K562 (cell line): Measurements from ENCODE around the gene EPHB6. TPM values are rescaled to one million over a fixed set of nuclear protein-coding genes. Genes with fewer than 3 reads are reported as not detected.

Source experiments
- ATAC-seq: fragments of 200-7000 bp; cut with Tn5 transposase; 3 replicates; pipeline ENCODE4 v1.9.1; 2020; ENCODE audit warnings: moderate library complexity
- BruUV-seq: library from RNA; stranded (reverse); fragments of 400-500 nt; replicated peaks from 2 replicates; lab custom pipeline; 2021; lab: Mats Ljungman, UMichigan
- CTCF ChIA-PET: fragments of 300-600 bp; formaldehyde crosslinking; extraction: SDS; loops from one replicate; lab custom pipeline; 2021; ENCODE audit warnings: low intra/inter-chr PET ratio; lab: Yijun Ruan, JAX
- POLR2A ChIA-PET: fragments of 300-600, 350-650 bp; sonication (Branson Sonifier 250); formaldehyde crosslinking; extraction: SDS; loops from one replicate; lab custom pipeline; 2021; ENCODE audit warnings: antibody characterized with exemption, inconsistent platforms; lab: Yijun Ruan, JAX
- DNase-seq, 4 experiments: peaks; one replicate each; pipeline versions ENCODE4 v3.0.0 to v3.0.0-alpha.2; 2011 to 2018; ENCODE audit warnings: low spot score in 3 of 4, mixed read lengths in 3 of 4; ENCODE audit errors: extremely low read depth in 1 of 4
- FAIRE-seq: peaks from 2 replicates; lab custom pipeline; 2011; peaks lifted over from hg19 to GRCh38; lab: Jason Lieb, UNC
- H2AFZ ChIP-seq: 2 replicates; pipeline ENCODE4 v1.6.0; 2011; ENCODE audit warnings: low read depth, low read length, control low read depth, inconsistent platforms
- H3K27ac ChIP-seq: fragments of 200-600 bp; 3 replicates; pipeline ENCODE4 v1.8.0; 2011; ENCODE audit warnings: low read depth, mild to moderate bottlenecking, control low read depth, inconsistent platforms, low read length, moderate library complexity, mixed read lengths; ENCODE audit errors: extremely low read depth
- H3K27me3 ChIP-seq, 2 experiments: fragments of 300-600 bp in 1 of 2; 2 replicates in 1 of 2; 3 replicates in 1 of 2; pipeline versions ENCODE4 v1.6.0 to v1.8.0; 2011; ENCODE audit warnings: inconsistent platforms in 2 of 2, low read length in 2 of 2, mild to moderate bottlenecking in 1 of 2, mixed read lengths in 1 of 2, moderate library complexity in 1 of 2; ENCODE audit not compliant: control insufficient read depth in 2 of 2, insufficient read depth in 2 of 2
- H3K36me3 ChIP-seq: fragments of 300-600 bp; 3 replicates; pipeline ENCODE4 v1.8.0; 2011; ENCODE audit warnings: mild to moderate bottlenecking, low read length, inconsistent platforms; ENCODE audit not compliant: control insufficient read depth, insufficient read depth
- H3K4me1 ChIP-seq, 2 experiments: fragments of 200-600 bp in 1 of 2; replicated peaks in 1 of 2; 2 replicates in 1 of 2; 3 replicates in 1 of 2; pipeline versions ENCODE4 v1.5.1 to v1.8.0; 2011; ENCODE audit warnings: inconsistent platforms in 2 of 2, low read length in 2 of 2, mild to moderate bottlenecking in 1 of 2, mixed read lengths in 1 of 2, moderate library complexity in 1 of 2; ENCODE audit not compliant: control insufficient read depth in 2 of 2, insufficient read depth in 2 of 2
- H3K4me2 ChIP-seq: 2 replicates; pipeline ENCODE4 v1.6.1; 2011; ENCODE audit warnings: low read length, control low read depth, inconsistent platforms, mixed read lengths; ENCODE audit not compliant: insufficient read depth
- H3K4me3 ChIP-seq: fragments of 200-600 bp; sonication (generic), shearing (Covaris generic); 2 replicates; pipeline ENCODE4 v1.5.1; 2016; ENCODE audit warnings: control low read depth, inconsistent platforms
- H3K79me2 ChIP-seq: fragments of 200-600 bp; 3 replicates; pipeline ENCODE4 v1.8.0; 2011; ENCODE audit warnings: low read length, inconsistent platforms; ENCODE audit not compliant: control insufficient read depth, insufficient read depth
- H3K9ac ChIP-seq, 2 experiments: 2 replicates each; pipeline versions ENCODE4 v1.6.0 to v1.6.1; 2011; ENCODE audit warnings: low read depth in 2 of 2, low read length in 2 of 2, control low read depth in 1 of 2, inconsistent platforms in 1 of 2, mild to moderate bottlenecking in 1 of 2, mixed read lengths in 1 of 2; ENCODE audit not compliant: insufficient read depth in 1 of 2
- H3K9me1 ChIP-seq: one replicate; pipeline ENCODE4 v1.6.0; 2011; ENCODE audit warnings: inconsistent platforms, mild to moderate bottlenecking, low read length, moderate library complexity; ENCODE audit not compliant: control insufficient read depth, insufficient read depth
- H3K9me3 ChIP-seq: replicated peaks from 2 replicates; pipeline ENCODE4 v1.5.1; 2011; ENCODE audit warnings: low read depth, low read length, inconsistent platforms; ENCODE audit not compliant: control insufficient read depth, insufficient read depth
- H4K20me1 ChIP-seq: replicated peaks from 2 replicates; pipeline ENCODE4 v1.6.1; 2011; ENCODE audit warnings: low read length, inconsistent platforms, mixed read lengths; ENCODE audit not compliant: control insufficient read depth, insufficient read depth
- EZH2 ChIP-seq: IDR thresholded peaks from 2 replicates; pipeline ENCODE4 v1.6.1; 2012; ENCODE audit warnings: low read depth, mild to moderate bottlenecking, inconsistent platforms, low read length, borderline replicate concordance
- HSF4 ChIP-seq: fragments of 250-450 bp; sonication (Bioruptor Pico); IDR thresholded peaks from 2 replicates; pipeline ENCODE4 v2.1.2; 2022; ENCODE audit warnings: mild to moderate bottlenecking, moderate library complexity, borderline replicate concordance
- SMARCA5 ChIP-seq: fragments of 450-650 bp; IDR thresholded peaks from 2 replicates; pipeline ENCODE4 v1.6.1; 2016
- SRF ChIP-seq, 2 experiments: fragments of 250-450, 450-650 bp in 1 of 2; sonication (Bioruptor Pico) in 1 of 2; sonication (generic) in 1 of 2; formaldehyde crosslinking; IDR thresholded peaks; 2 replicates each; pipeline versions ENCODE4 v1.5.0 to v1.5.1; 2020 to 2022; ENCODE audit warnings: mild to moderate bottlenecking in 1 of 2, missing genetic modification reagents in 1 of 2
- STAG1 ChIP-seq: sonication (generic); formaldehyde crosslinking; IDR thresholded peaks from 2 replicates; pipeline ENCODE4 v1.5.0; 2020; ENCODE audit warnings: missing genetic modification reagents, borderline replicate concordance
- TFAP4 ChIP-seq: sonication (generic); formaldehyde crosslinking; IDR thresholded peaks from 2 replicates; pipeline ENCODE4 v1.8.0; 2022; ENCODE audit warnings: missing genetic modification reagents, mild to moderate bottlenecking, moderate library complexity, borderline replicate concordance
- WGBS: fragments of 100-300 bp; shearing (Covaris generic); methylation state at CpG from one replicate; pipeline ENCODE4 v1.1.6; 2016; ENCODE audit warnings: low coverage, mixed read lengths; ENCODE audit not compliant: insufficient coverage; ENCODE audit errors: missing lambda C conversion rate; 5-methylcytosine and 5-hydroxymethylcytosine counted together
- in situ Hi-C: fragments of 300-500 bp; cut with MboI; formaldehyde crosslinking; loops from 4 replicates; pipeline ENCODE4 v1.15.0; 2018; ENCODE audit warnings: inconsistent platforms, mixed read lengths
- intact Hi-C: fragments of 100-400 bp; cut with micrococcal nuclease; formaldehyde crosslinking; loops from 2 replicates; pipeline ENCODE4 v1.14.2; 2022
- polyA plus RNA-seq, 8 experiments: library from polyadenylated mRNA; depleted of rRNA in 4 of 8; stranded (reverse) in 5 of 8; unstranded in 3 of 8; fragments of >200 nt; fragmentation: Nextera tagmentation in 2 of 8; fragmentation: Illumina TruSeq in 1 of 8; extraction: Ambion mirVana in 2 of 8; extraction: Trizol in 1 of 8; gene quantifications; 2 replicates each; pipeline versions ENCODE4 v1.2.1 to v1.2.3, GENCODE V29; 2011 to 2014; ENCODE audit warnings: inconsistent platforms in 1 of 8, missing spikeins in 1 of 8
- total RNA-seq, 7 experiments: library from RNA; depleted of rRNA in 6 of 7; stranded (reverse); fragments of >200 nt in 6 of 7; fragmentation: Illumina TruSeq in 2 of 7; extraction: Trizol in 2 of 7; gene quantifications; 2 replicates each; pipeline versions ENCODE4 v1.2.1 to v1.2.3, GENCODE V29; 2011 to 2021; ENCODE audit warnings: low replicate concordance in 1 of 7
- TF ChIP-seq, protein P1 (sequence below): fragments of 450-650 bp; conservative IDR thresholded peaks from 2 replicates; pipeline ENCODE4 v1.6.1; 2016; ENCODE audit warnings: missing genetic modification characterization, low read depth, mild to moderate bottlenecking, control low read depth, missing compliant biosample characterization

Gene EPHB6
- total and polyA plus RNA-seq, 9 of the 15 experiments (the other 6 are each of a cell fraction or from before 2014, with no cell fraction given), result 1.4 to 123 (median 7.6) TPM

GRCh38 chr7:142894112-142894984, 39.5 kb downstream of the EPHB6 start:
- Histone ChIP-seq H3K4me1 (no peaks in the 10 kb centered on the region), H3K27me3 (peaks cover 13 to 51% of the 10 kb centered on the region in 2 experiments), H3K79me2 (no peaks in the 10 kb centered on the region), H3K27ac (no peak overlapping the region), H3K9ac (no peak overlapping the region), H3K9me3 (no peaks in the 10 kb centered on the region; the same call in 1 of the 2 replicates), H4K20me1 (peaks cover 10% of the 10 kb centered on the region; the same call in 1 of the 2 replicates), H3K4me3 (no peak overlapping the region), H3K36me3 (no peaks in the 10 kb centered on the region), H2AFZ (no peak overlapping the region), H3K4me2 (no peak overlapping the region), H3K9me1 (peaks cover 2% of the 10 kb centered on the region)
- no peak for ATAC-seq
- TF ChIP-seq EZH2 (no peak), TFAP4 (CRISPR knock-in tag) (no peak), SRF (CRISPR knock-in tag; IDR thresholded peaks at IDR 0.05) (no peak), HSF4 (CRISPR knock-in tag) (no peak), STAG1 (0 out of 2 replicates have a peak, but pooled peaks have one; percentile 9), SMARCA5 (no peak)
- TF ChIP-seq, protein P1, sequence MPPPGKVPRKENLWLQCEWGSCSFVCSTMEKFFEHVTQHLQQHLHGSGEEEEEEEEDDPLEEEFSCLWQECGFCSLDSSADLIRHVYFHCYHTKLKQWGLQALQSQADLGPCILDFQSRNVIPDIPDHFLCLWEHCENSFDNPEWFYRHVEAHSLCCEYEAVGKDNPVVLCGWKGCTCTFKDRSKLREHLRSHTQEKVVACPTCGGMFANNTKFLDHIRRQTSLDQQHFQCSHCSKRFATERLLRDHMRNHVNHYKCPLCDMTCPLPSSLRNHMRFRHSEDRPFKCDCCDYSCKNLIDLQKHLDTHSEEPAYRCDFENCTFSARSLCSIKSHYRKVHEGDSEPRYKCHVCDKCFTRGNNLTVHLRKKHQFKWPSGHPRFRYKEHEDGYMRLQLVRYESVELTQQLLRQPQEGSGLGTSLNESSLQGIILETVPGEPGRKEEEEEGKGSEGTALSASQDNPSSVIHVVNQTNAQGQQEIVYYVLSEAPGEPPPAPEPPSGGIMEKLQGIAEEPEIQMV (tag), result no peak
- intact Hi-C loops, result no loop called here
- ChIA-PET CTCF (no interaction called here), POLR2A (interaction anchor here (1.0 kb wide), 1 partner anchor 67 kb away, joined by 7 read pairs; no protein-coding TSS in a partner anchor)
- BruUV-seq, result no TSS peak
- in situ Hi-C loops, result no loop called here
- no peak for DNase-seq
- no peak for FAIRE-seq
- 2% methylated on average over 12 of the region's 12 CpGs for WGBS
